Cerebellar cortex (tissue), 1 donor: ENCODE data around the gene TECRL.

Source experiments
- DNase-seq: peaks from one replicate; pipeline ENCODE4 v3.0.0-alpha.2; 2015; ENCODE audit warnings: low spot score

Gene TECRL, protein sequence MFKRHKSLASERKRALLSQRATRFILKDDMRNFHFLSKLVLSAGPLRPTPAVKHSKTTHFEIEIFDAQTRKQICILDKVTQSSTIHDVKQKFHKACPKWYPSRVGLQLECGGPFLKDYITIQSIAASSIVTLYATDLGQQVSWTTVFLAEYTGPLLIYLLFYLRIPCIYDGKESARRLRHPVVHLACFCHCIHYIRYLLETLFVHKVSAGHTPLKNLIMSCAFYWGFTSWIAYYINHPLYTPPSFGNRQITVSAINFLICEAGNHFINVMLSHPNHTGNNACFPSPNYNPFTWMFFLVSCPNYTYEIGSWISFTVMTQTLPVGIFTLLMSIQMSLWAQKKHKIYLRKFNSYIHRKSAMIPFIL

GRCh38 chr4:64409300-64409699 lies at the start of gene TECRL:
TECRL (minus strand) TSS chr4:64409450; CDS start chr4:64409351, 99 bp downstream.
- no peak for DNase-seq

DNA sequence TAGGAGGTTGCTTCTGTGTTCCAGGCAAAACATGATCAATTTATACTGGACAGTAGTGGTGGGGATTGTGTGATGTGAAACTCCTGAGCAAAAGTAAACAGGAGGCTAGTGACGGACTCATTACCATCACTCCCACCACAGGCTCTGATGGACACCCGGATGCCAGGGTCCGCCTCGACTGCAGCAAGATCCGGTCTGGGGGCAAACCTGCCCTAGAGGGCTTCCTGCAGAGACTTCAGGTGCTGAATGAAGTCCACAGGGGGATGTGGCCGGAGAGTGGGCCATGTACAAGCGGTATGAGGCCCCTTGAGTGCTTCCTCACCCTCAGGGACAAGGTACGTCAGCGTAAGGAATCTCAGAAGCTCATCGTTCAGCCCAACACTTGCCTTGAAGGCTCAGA lies 23.4 kb upstream of the TECRL start:
- no peak for DNase-seq

- DNase-seq: no peak
Measured at GRCh38 chr4:64430933-64431332, 21.7 kb upstream of the TECRL start.

- DNase-seq: peak; percentile 5
Measured at GRCh38 chr4:64417974-64418373, 8.7 kb upstream of the TECRL start.

DNA sequence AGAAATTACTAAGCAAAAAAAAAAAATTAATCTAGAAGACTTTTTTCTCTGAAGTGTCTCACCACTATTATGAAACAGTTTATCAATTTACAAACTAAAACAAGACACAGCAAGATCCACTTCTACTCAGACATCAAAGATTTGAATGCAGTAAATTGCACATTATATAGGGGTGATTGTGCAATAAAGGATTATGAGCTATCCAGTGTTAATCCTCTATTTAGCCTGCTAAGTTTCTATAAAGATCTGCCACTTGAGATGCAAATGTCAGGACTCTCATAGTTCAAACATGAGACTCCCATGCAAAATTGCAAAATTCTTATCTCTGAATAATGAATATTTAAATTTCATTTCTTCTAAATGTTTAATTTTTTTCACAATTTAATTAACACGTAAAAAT lies 2.2 kb downstream of the TECRL start:
- no peak for DNase-seq

GRCh38 chr4:64405761-64406160 lies 3.5 kb downstream of the TECRL start:
- DNase-seq: no peak

DNA sequence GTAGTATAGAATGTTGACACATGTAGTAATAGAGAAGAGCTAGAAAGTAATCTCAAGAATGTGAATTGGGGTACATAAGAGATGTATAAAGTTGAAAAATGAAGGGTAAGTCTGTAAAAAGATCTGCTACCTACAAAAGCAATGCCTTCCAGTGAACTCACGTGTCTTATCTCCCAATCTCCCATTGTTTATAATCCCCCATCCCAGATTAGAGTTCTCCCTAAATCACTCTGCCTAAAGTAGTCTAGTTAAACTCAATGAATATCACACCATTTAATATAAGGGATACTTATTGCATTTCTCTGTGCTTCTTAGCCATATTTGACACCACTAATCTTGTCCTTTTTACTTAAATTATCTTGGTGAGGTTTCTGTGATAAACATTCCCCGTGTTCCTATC lies 6.6 kb downstream of the TECRL start:
- DNase-seq: no peak

GRCh38 chr4:64399313-64400109 lies 9.7 kb downstream of the TECRL start:
- no peak for DNase-seq

- no peak for DNase-seq
Measured at GRCh38 chr4:64394469-64394868, 14.8 kb downstream of the TECRL start.

- no peak for DNase-seq
Measured at GRCh38 chr4:64388252-64388651, 21.0 kb downstream of the TECRL start.

GRCh38 chr4:64385220-64385619 lies 24.0 kb downstream of the TECRL start:
- DNase-seq: no peak

DNA sequence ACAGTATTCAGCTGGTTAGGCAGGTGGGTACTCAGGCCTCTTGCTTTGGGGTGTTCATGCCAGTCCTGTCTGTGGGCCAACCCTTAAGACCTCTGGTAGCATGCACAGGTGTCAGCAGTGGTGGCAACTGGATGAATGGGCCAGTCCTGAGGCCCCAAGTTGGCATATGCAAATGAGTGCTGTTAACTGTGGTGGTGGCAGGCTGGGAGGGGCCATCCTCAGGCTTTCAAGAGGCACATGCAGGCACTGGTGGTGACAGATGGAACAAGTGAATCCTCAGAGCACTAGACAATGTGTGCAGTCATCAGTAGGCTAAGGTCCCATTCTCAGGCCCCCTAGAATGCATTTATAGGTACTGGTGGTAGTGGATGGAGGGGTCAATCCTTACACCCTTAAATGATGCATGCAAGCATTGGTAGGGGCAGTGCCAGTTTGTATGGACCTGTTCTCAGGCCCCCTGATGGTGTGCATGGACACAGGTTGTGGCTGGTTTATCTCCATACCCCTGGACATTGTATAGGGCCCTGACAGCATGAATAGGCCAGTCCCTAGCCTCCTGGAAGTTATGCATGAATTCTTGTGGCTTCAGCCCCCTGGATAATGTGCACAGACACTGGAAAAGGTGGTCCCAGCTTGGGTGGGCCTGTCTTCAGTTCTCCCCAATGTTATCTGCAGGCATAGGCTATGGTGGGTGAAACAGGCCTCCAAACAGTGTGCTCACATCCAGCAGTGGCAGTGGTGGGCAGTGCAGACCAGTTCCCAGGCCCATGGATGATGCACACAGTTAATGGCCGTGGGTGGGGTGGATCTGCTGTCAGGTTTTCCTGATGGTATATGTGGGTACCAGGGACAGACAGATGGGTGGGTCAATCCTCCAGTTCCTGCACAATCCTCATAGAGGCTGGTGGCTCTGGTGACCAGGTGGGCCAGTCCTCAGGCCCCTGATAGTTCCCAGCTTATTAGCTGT lies 24.7 kb downstream of the TECRL start:
- no peak for DNase-seq

- no peak for DNase-seq
Measured at GRCh38 chr4:64368741-64369140, 40.5 kb downstream of the TECRL start.

DNA sequence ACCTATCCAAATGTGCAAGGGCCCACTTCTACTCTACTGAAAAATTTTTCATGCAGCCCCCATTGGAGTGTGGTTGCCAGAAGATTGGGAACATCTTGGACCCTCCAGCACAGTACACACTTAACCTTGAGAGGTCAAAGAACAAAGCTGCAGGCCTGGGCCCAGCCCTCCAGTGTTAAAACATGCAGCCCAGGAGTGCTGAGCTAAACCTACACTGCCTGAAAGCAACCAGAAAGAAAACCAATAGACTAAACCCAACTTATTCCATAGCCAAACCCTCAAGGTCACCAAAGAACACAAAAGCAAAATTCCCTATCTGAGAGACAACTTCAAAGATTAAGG lies 47.9 kb downstream of the TECRL start:
- DNase-seq: no peak

DNA sequence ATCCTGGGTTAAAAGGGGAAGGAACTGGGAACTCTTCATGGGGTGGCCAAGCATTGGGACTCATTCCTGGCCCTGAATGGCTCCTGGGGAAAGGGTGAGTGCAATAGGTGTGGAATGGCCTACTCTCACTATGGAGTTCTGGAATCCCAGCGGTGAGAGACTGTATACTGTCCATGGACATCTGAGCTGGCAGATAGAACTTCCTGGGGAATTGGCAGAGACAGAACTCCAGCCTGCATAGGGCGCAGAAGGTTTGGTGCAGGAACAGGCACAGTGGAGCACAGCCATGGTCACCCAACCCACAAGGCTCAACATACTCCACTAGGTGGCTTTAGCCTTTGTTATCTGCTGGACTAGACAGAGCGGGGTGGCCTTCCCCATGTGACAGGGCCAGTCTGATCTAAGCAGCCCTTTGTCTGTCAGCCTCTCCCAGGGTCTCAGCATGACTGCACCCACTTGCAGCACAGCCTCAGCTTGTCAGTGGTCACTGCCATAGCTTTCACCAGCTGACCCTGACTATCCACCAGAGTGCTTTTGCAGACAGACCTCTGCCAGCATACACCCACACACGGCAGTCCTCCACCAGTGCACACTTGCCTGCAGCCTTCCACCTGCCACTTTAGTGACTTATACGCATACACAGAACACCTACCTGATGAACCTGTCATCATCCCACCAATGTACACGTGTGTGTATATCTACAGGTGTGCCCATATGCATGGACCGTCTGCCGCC lies 48.4 kb downstream of the TECRL start:
- DNase-seq: no peak

DNA sequence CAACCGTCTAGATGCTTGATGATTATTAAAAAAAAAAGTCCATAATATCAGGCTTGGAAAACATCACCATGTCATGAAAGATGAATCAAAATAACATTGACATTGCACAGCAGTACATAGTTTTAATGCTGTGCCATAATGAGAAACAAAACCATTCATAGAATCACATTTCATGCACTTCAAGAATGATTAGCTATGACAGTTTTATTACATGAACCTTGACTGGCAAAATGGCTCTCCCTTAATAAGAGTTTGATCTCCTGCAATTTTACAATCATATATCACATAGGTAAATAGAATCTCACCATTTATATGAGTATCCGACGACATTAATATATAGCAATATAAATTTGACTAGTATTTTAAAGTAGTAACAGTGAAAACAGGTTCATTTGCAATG lies 49.8 kb downstream of the TECRL start:
- no peak for DNase-seq

- DNase-seq: no peak
Measured at GRCh38 chr4:64353904-64354303, 55.3 kb downstream of the TECRL start.

DNA sequence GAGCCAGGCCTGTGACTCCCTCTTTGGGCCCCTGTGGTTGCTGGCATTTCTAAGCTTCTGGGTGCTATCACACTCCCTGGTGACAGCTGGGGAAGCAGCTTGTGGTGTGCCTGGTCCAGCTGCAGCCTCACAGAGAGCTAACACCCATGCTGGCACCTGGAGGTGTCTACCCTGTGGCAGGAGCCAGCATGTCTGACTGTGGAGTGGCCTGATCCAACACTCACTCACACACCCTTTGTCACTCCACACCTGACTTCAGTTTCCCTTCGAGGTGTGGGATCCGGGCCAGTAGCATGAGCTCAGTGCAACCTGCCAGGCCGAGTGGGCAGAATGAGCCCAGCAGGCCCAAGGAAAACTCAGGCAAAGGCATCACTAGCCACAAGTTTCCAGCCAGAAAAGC lies 67.5 kb downstream of the TECRL start:
- peak; percentile 52 for DNase-seq

- no peak for DNase-seq
Measured at GRCh38 chr4:64340218-64341110, 68.8 kb downstream of the TECRL start.

DNA sequence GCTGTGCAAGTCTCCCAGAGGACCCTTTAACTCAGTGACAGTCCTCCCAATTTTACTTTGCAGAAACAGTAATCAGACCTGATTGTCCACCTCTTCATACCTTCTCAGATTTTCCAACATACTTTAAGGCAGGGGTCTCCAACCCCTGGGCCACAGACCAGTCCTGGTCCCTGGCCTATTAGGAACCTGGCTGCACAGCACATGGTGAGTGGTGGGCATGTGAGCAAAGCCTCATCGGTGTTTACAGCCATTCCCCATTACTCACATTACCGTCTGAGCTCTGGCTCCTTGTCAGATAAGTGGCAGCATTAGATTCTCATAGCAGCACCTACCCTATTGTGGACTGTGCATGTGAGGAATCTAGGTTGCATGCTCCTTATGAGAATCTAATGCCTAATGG lies 74.3 kb downstream of the TECRL start:
- no peak for DNase-seq

DNA sequence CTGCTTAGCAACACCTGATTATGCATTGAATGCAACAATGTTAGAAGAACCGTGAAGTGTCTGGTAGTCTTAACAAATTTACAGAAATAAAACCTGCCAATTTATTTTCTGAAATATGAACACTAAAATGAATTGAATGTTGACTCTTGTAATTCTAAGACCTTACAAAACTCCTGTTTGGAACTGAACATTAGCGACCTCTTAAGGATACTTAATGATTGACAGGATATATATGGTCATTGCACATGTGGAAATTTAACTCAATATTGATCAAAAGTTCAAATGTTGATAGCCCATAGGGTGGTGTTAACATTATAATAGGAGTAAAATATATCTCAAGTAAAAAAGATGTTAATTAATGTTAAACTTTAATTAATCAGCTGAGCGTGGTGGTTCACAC lies 79.1 kb downstream of the TECRL start:
- DNase-seq: no peak
